ENCODE results near the gene AUH.

AUH gene

DNA sequence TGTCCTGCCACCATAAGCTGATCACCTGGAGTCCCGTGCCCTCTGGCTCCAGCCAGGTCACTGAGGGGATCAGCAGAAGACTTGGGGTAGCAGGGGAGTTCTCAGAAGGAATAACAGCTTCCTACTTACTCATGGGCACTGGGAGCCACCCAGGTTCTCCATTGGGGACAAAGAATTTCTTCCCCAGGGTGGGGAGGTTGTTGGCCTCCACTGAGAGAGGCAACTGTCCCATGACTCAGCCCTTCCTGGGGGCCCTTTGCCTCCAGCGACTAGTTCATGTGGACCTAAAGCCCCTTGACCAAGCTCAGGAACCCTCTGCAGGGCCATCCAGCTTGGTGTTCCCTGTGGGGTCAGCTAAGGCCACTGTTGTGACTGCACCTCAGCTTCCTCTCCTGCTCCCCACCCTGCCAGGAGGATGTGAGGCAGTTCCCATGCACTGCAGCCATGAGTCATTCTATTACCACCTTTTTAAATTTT is 175.0 kb downstream of the AUH start:
- peak; percentile 35 to 49 (median 39) for DNase-seq

GRCh38 chr9:91185193-91185886 is 176.4 kb downstream of the AUH start:
- DNase-seq, result no peak

GRCh38 chr9:91182429-91183225 is 179.1 kb downstream of the AUH start:
- DNase-seq, result peak in 1 of 3 donors; percentile 17

GRCh38 chr9:91181541-91181940 is 180.2 kb downstream of the AUH start:
- no peak for DNase-seq

DNA sequence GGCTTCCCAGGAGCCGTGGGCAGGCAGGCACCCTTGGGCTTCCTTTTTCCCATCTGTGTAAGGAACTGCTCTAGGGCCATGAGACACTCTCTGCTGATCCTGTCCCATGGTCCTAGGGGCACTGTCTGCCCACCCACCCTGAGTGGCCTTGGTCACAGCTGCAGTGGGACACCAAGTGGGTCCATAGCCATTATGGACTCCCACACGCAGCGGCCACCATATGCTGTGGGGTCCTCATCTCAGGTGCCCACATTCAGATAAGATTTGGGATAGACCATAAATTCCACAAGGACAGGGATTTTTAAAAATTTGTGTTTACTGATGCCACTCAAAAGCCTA is 180.8 kb downstream of the AUH start:
- no peak for DNase-seq

DNA sequence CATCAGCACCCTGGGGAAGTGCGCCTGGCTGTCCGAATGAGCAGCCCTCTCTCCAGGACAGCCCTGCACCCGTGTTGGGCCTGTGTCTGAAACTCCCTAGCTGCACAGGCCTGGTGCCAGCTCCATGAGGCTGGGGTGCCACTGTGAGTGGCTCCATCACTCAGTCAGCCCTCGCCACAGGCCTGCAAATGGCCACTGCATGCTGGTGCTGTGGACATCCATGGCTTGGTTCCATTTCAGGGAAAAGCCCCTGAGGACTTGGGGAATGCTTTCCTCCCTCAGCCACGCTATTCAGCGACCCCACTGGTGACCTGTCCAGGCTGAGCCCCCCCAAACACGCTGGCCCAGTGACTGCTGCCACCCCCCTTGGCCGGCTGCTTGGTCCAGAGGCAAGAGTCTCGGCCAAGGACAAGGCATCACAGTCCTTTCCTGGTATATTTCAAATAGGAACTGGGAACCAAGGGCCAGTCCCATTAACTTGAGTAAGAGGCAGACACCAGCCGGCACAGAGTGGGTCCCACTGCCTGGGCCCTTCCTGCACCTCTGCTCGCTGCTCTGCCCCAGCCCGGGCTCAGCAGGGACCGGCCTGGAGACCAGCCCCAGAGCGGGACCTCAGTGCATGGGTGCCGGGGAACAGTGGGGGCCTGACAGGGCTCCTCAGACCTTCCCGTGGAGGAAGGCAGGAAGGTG is 181.3 kb downstream of the AUH start:
- DNase-seq, result no peak

DNA sequence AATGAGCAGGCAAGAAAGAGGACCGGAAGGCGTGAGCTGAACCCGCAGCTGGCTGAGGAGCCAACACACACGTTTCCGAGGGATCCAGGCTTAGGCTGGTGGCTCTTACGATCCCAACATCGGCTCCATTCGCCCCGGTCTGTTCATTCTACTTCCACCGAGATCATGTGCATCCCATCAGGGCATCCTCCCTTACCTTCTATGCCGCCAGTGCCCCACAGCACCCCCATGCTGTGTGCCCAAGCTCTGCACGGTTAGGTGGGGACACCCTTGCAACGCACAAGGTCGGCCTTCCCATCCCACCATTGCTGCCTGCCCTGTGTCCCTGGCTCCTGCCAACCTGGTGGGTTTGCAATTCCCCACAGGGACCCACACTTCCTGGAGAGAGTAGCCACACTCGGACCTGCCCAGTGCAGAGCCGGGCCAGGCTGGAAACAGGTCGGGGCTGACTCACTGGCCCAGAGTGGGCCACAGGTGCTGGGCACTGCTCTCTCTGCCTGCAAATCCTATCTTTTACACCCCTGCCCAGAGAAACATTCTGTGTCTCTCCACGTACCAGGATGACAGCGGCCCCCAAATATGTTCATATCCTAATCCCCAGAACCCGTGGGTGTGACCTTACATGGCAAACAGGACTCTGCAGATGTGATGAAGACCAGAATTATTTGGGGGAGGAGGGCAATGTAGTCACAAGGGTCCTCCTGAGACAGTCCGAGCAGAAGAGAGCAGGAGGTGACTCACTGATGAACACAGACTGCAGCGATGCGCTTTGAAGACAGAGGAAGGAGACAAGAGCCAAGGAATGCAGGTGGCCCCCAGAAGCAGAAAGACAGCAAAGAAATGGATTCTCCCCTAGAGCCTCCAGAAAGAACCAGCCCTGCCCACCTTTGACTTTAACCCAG is 182.2 kb downstream of the AUH start:
- DNase-seq, result no peak

- DNase-seq, result no peak
These were observed 183.2 kb downstream of the AUH start for GRCh38 chr9:91178281-91179236.

DNA sequence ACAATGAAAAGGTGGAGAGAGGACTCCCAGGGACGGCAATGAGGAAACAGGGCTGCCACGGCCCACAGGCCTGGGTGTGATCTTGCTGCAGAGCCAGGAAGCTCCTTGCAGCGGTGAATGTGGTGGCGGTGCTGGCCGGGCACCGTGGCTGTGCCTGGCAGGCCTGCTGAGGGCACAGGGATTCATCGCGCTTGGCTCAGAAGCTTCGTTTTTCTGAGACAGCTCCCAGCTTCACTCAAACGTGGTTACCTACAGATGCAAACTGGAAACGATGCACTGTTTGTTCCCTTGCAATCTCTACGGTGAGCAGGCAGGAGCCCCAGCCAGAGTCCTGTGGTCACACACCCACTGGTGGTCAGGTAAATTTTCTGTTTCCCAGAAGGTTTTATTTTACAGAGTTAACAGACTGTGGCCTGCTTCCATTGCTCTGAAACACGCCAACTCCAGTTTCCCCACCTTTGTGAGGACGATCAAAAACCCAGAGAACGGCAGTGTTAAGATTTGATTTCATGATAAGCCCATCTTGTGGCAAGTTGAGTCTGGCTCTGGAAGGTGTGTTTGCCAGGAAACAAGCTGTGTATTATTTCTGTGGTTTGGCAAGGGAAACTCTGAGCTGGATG is 183.9 kb downstream of the AUH start:
- DNase-seq, result peak in 1 of 3 donors; percentile 26

GRCh38 chr9:91177081-91177480 is 184.6 kb downstream of the AUH start:
- no peak for DNase-seq

DNA sequence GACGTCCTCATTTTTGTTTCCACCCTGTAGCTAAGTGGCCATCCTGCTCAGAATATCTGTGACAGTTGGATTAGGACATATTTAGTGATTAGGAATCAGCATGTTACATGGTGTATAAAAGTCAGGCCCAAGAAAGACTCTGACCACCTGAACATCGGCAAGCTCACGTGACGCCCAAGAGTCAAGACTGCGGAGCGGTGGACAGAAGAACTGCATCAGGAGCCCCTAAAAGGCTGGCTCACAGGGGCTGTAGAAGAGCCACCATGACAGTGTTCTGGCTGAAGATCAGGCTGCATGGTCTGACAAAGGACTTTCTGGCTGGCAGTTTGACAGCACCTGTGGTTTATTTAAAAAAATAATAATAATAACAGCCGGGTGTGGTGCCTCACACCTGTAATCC is 185.3 kb downstream of the AUH start:
- no peak for DNase-seq

GRCh38 chr9:91174772-91175171 is 186.9 kb downstream of the AUH start:
- peak in 1 of 3 donors; percentile 40 for DNase-seq

DNA sequence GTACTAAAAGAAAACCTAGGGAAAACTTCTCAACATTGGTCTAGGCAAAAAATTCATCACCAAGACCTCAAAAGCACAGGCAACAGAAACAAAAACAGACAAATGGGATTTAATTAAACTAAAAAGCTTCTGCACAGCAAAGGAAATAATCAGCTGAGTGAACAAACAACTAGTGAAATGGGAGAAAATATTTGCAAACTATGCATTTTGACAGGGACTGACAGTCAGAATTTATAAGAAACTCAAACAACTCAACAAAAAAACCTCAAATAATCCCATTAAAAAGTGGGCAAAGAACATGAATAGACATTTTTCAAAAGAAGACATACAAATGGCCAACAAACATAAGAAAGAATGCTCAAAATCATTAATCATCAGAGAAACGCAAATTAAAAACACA is 189.4 kb downstream of the AUH start:
- no peak for DNase-seq

GRCh38 chr9:91170951-91171350 is 190.8 kb downstream of the AUH start:
- no peak for DNase-seq

- no peak for DNase-seq
These were observed 194.8 kb downstream of the AUH start for GRCh38 chr9:91166796-91167366.

- peak; percentile 91 to 92 (median 91) for DNase-seq
These were observed 196.8 kb downstream of the AUH start for GRCh38 chr9:91164724-91165520.

Measured in suppressor macrophage treated with lipopolysaccharide for 1 hour (primary cell).